DOHH2 (cell line): Measurements from ENCODE around the gene SCTR.

ENCODE experiments used
- EZH2phosphoT487 ChIP-seq: fragments of 200-600 bp; sonication (generic); IDR thresholded peaks from 2 replicates; pipeline ENCODE4 v1.6.1; 2017; ENCODE audit warnings: borderline replicate concordance, mild to moderate bottlenecking, antibody characterized with exemption, low read length, moderate library complexity, mixed read lengths
- TF ChIP-seq, protein P1 (sequence below): fragments of 200-600 bp; sonication (generic); IDR thresholded peaks from one replicate; pipeline ENCODE4 v1.5.1; 2014; ENCODE audit warnings: antibody characterized with exemption, mild to moderate bottlenecking, low read depth, low read length; ENCODE audit not compliant: poor library complexity, severe bottlenecking

DNA sequence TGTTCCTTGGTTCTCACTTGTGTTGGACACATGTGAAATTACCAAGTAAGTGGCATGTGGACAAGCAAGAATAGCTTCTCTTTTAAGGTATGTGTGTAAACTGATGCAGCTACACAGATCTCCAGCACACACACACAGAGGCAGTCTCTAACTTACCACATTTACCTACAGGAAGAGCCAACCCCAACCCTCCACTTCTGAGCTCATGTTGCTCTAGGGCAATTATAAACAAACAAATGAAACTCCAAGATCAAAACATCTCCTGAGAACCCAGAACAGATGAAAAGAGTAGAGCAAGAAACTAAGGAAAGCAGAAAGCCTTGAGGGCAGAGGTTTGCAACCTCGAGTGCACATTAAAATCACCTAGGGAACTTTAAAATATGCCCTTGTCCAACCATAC, 108.7 kb downstream of the SCTR start:
- TF ChIP-seq, protein P1, sequence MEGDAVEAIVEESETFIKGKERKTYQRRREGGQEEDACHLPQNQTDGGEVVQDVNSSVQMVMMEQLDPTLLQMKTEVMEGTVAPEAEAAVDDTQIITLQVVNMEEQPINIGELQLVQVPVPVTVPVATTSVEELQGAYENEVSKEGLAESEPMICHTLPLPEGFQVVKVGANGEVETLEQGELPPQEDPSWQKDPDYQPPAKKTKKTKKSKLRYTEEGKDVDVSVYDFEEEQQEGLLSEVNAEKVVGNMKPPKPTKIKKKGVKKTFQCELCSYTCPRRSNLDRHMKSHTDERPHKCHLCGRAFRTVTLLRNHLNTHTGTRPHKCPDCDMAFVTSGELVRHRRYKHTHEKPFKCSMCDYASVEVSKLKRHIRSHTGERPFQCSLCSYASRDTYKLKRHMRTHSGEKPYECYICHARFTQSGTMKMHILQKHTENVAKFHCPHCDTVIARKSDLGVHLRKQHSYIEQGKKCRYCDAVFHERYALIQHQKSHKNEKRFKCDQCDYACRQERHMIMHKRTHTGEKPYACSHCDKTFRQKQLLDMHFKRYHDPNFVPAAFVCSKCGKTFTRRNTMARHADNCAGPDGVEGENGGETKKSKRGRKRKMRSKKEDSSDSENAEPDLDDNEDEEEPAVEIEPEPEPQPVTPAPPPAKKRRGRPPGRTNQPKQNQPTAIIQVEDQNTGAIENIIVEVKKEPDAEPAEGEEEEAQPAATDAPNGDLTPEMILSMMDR, result no peak
- TF ChIP-seq EZH2phosphoT487, result no peak
